HG03342 (cell line): ENCODE data around the gene CLEC4C.

Experiments used
- ATAC-seq: cut with Tn5 transposase; IDR thresholded peaks from one replicate; pipeline ENCODE4 v1.9.1; 2021; ENCODE audit warnings: mild to moderate bottlenecking, moderate library complexity; ENCODE audit not compliant: unreplicated experiment

CLEC4C gene

GRCh38 chr12:7729746-7730145 lies 17.4 kb downstream of the CLEC4C start:
- no peak for ATAC-seq

- no peak for ATAC-seq
Measured at GRCh38 chr12:7723926-7724325, 23.2 kb downstream of the CLEC4C start.

- ATAC-seq, result no peak
Measured at GRCh38 chr12:7719946-7720730, 27.0 kb downstream of the CLEC4C start.

GRCh38 chr12:7716381-7716780 lies 30.8 kb downstream of the CLEC4C start:
- ATAC-seq, result no peak

- ATAC-seq, result no peak
Measured at GRCh38 chr12:7712841-7713442, 34.2 kb downstream of the CLEC4C start.

GRCh38 chr12:7711133-7711532 lies 36.0 kb downstream of the CLEC4C start, which contains the start of gene DPPA3:
DPPA3 (plus strand) TSS chr12:7711433; CDS start chr12:7711571, 138 bp downstream.
- ATAC-seq, result no peak

GRCh38 chr12:7709969-7710675 lies 37.1 kb downstream of the CLEC4C start:
- ATAC-seq, result no peak

GRCh38 chr12:7705846-7706245 lies 41.3 kb downstream of the CLEC4C start:
- no peak for ATAC-seq

GRCh38 chr12:7695566-7696197 lies 51.5 kb downstream of the CLEC4C start, which contains the start of gene GDF3:
GDF3 (minus strand) TSS chr12:7695775; CDS start chr12:7695728, 47 bp downstream.
- ATAC-seq, result no peak

- ATAC-seq, result no peak
Measured at GRCh38 chr12:7695237-7695560, 52.0 kb downstream of the CLEC4C start.

GRCh38 chr12:7694556-7695236 lies 52.5 kb downstream of the CLEC4C start:
- no peak for ATAC-seq

GRCh38 chr12:7693793-7694192 lies 53.4 kb downstream of the CLEC4C start:
- no peak for ATAC-seq

GRCh38 chr12:7681535-7681934 lies 65.6 kb downstream of the CLEC4C start:
- ATAC-seq, result no peak
